HG02852 (cell line): ENCODE measurements around the gene CCER1.

Experiments
- ATAC-seq: cut with Tn5 transposase; IDR thresholded peaks from one replicate; pipeline ENCODE4 v1.9.1; 2021; ENCODE audit warnings: mild to moderate bottlenecking, moderate library complexity; ENCODE audit not compliant: unreplicated experiment

CCER1 gene

GRCh38 chr12:90969346-90969745 lies 14.4 kb upstream of the CCER1 start:
- ATAC-seq: no peak

GRCh38 chr12:90965204-90965603 lies 10.2 kb upstream of the CCER1 start:
- peak; percentile 76 for ATAC-seq

- no peak for ATAC-seq
Observed at GRCh38 chr12:90964616-90965015, 9.6 kb upstream of the CCER1 start.

GRCh38 chr12:90963946-90964345 lies 9.0 kb upstream of the CCER1 start:
- no peak for ATAC-seq

GRCh38 chr12:90961154-90961553 lies 6.2 kb upstream of the CCER1 start:
- no peak for ATAC-seq

GRCh38 chr12:90959538-90960139 lies 4.7 kb upstream of the CCER1 start:
- peak; percentile 81 for ATAC-seq

- no peak for ATAC-seq
Observed at GRCh38 chr12:90959032-90959431, 4.1 kb upstream of the CCER1 start.

GRCh38 chr12:90958347-90958746 lies 3.4 kb upstream of the CCER1 start:
- no peak for ATAC-seq

- no peak for ATAC-seq
Observed at GRCh38 chr12:90954428-90954827, 548 bp downstream of the CCER1 start.

- no peak for ATAC-seq
Observed at GRCh38 chr12:90953956-90954421, 987 bp downstream of the CCER1 start.

- ATAC-seq: no peak
Observed at GRCh38 chr12:90951432-90952105, 3.4 kb downstream of the CCER1 start.

GRCh38 chr12:90947869-90948268 lies 7.1 kb downstream of the CCER1 start:
- ATAC-seq: no peak

GRCh38 chr12:90945070-90945649 lies 9.8 kb downstream of the CCER1 start:
- peak; percentile 79 for ATAC-seq

- no peak for ATAC-seq
Observed at GRCh38 chr12:90943255-90943654, 11.7 kb downstream of the CCER1 start.

GRCh38 chr12:90940872-90941499 lies 14.0 kb downstream of the CCER1 start:
- peak; percentile 84 for ATAC-seq

- no peak for ATAC-seq
Observed at GRCh38 chr12:90939382-90939781, 15.6 kb downstream of the CCER1 start.

GRCh38 chr12:90938451-90938850 lies 16.5 kb downstream of the CCER1 start:
- no peak for ATAC-seq

- no peak for ATAC-seq
Observed at GRCh38 chr12:90937651-90938050, 17.3 kb downstream of the CCER1 start.

GRCh38 chr12:90936230-90937005 lies 18.6 kb downstream of the CCER1 start:
- ATAC-seq: no peak

- ATAC-seq: no peak
Observed at GRCh38 chr12:90925562-90925961, 29.4 kb downstream of the CCER1 start.

GRCh38 chr12:90924406-90924805 lies 30.6 kb downstream of the CCER1 start:
- no peak for ATAC-seq
